ENCODE results near the gene UGT1A8. TPM values are rescaled to one million over a fixed set of nuclear protein-coding genes. Genes with fewer than 3 reads are reported as not detected.
"Not testable (repeated sequence)": the region's sequence is repeated elsewhere in the genome, so short reads cannot be mapped to it uniquely, and the experiment has no call there.

The UGT1A8 gene
- total RNA-seq, 2 donors from 2014 or later, result not detected

DNA sequence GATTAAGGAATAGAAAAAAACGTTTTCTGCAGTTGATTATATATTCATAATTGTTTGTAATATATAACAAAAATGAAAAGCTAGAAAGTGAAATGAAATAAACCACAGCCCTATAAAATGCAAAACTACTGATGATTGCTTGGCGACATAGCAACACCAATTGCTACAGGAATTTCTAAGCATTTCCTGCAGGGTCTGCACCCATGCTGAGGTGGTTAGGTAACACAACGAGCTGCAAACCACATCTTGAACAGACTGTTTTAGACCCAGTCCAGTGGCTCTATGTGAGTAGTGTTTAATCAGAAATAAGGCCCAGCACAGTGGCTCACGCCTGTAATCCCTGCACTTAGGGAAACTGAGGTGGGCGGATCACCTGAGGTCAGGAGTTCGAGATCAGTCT, 37.1 kb downstream of the UGT1A8 start:
- H3K27me3 Mint-ChIP-seq, result peaks cover 60% of the 10 kb centered on the region
- no peak overlapping the region for H3K27ac Mint-ChIP-seq
- no peaks in the 10 kb centered on the region for H3K36me3 Mint-ChIP-seq (ENCODE audit: low read depth)
- ATAC-seq, result no peak
- DNase-seq, result no peak
- no peaks in the 10 kb centered on the region for H3K4me1 Mint-ChIP-seq
- H3K4me3 Mint-ChIP-seq, result no peak overlapping the region
- H3K9me3 ChIP-seq (ENCODE audit: control insufficient read depth, low read length, poor library complexity, severe bottlenecking), result no peaks in the 10 kb centered on the region

DNA sequence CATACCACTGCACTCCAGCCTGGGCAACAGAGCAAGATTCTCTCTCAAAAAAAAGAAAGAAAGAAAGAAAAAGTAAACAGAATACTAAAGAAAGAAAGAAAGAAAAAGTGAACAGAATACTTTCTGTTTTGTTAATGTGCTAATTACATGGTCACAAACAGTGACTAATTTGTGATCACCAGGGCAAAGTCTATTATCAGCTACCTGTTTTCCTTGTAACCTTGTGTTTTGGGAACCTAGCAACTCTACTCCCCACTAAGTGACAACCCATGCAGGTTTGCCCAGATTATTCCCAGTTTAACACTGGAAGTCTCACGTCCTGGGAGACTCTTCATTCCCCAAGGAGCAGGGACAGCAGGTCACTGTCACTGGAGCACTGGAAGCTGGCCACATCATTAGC, 37.6 kb downstream of the UGT1A8 start:
- Mint-ChIP-seq H3K4me3 (no peak overlapping the region), H3K36me3 (ENCODE audit: low read depth) (no peaks in the 10 kb centered on the region), H3K4me1 (no peaks in the 10 kb centered on the region), H3K27ac (no peak overlapping the region), H3K27me3 (peaks cover 62% of the 10 kb centered on the region)
- DNase-seq (no peak), ATAC-seq (no peak)
- H3K9me3 ChIP-seq (ENCODE audit: control insufficient read depth, low read length, poor library complexity, severe bottlenecking), result no peaks in the 10 kb centered on the region

DNA sequence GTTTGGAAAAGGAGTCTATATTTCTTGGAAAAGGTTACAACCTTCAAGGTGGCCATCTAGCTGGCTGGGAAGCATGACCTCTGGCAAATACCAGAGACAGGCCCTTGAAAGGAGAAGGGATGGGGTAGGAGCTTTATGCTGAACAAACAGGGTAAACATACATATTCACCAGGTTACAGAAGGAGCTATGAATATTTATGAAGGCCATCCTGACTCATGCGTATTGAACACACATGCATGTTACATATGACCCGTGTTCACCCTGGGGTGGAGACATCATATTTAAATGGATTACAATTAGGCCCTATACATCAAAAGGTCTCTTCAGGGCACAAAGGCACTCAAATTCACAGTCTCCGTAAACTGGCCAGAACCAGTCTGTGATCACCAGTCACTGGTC, 38.5 kb downstream of the UGT1A8 start:
- not testable (repeated sequence) for ATAC-seq, H3K4me3 Mint-ChIP-seq, H3K4me1 Mint-ChIP-seq

GRCh38 chr2:233656443-233656842, 39.0 kb downstream of the UGT1A8 start:
- H3K9me3 ChIP-seq (ENCODE audit: control insufficient read depth, low read length, poor library complexity, severe bottlenecking), result no peaks in the 10 kb centered on the region
- ATAC-seq (no peak), DNase-seq (no peak)
- H3K4me3 Mint-ChIP-seq, result no peak overlapping the region
- peaks cover 59% of the 10 kb centered on the region for H3K27me3 Mint-ChIP-seq
- no peak overlapping the region for H3K27ac Mint-ChIP-seq
- H3K36me3 Mint-ChIP-seq (ENCODE audit: low read depth), result no peaks in the 10 kb centered on the region
- H3K4me1 Mint-ChIP-seq, result no peaks in the 10 kb centered on the region

More for the DNA sequence above, 38.5 kb downstream of the UGT1A8 start:
- DNase-seq; H3K9me3 ChIP-seq (ENCODE audit: control insufficient read depth, low read length, poor library complexity, severe bottlenecking); H3K27ac Mint-ChIP-seq; H3K36me3 Mint-ChIP-seq (ENCODE audit: low read depth): not testable (repeated sequence)
- H3K27me3 Mint-ChIP-seq, result peaks cover 60% of the 10 kb centered on the region

GRCh38 chr2:233658610-233659009, 41.2 kb downstream of the UGT1A8 start:
- ATAC-seq, result no peak
- Mint-ChIP-seq H3K27ac (no peak overlapping the region), H3K27me3 (peaks cover 42% of the 10 kb centered on the region), H3K4me1 (no peaks in the 10 kb centered on the region), H3K4me3 (no peak overlapping the region), H3K36me3 (ENCODE audit: low read depth) (no peaks in the 10 kb centered on the region)
- no peak for DNase-seq
- H3K9me3 ChIP-seq (ENCODE audit: control insufficient read depth, low read length, poor library complexity, severe bottlenecking), result no peaks in the 10 kb centered on the region

GRCh38 chr2:233663911-233664310, 46.5 kb downstream of the UGT1A8 start:
- Mint-ChIP-seq H3K27ac (no peak overlapping the region), H3K36me3 (ENCODE audit: low read depth) (no peaks in the 10 kb centered on the region), H3K27me3 (peaks cover 20% of the 10 kb centered on the region), H3K4me1 (no peaks in the 10 kb centered on the region), H3K4me3 (no peak overlapping the region)
- H3K9me3 ChIP-seq (ENCODE audit: control insufficient read depth, low read length, poor library complexity, severe bottlenecking), result no peaks in the 10 kb centered on the region
- DNase-seq (no peak), ATAC-seq (no peak)

- H3K4me1 Mint-ChIP-seq, result no peaks in the 10 kb centered on the region
- H3K4me3 Mint-ChIP-seq, result no peak overlapping the region
- H3K27ac Mint-ChIP-seq, result no peak overlapping the region
- ATAC-seq (no peak), DNase-seq (no peak)
- H3K9me3 ChIP-seq (ENCODE audit: control insufficient read depth, low read length, poor library complexity, severe bottlenecking), result no peaks in the 10 kb centered on the region
- no peaks in the 10 kb centered on the region for H3K36me3 Mint-ChIP-seq (ENCODE audit: low read depth)
- peaks cover 35% of the 10 kb centered on the region for H3K27me3 Mint-ChIP-seq
Observed at GRCh38 chr2:233668605-233669260, 51.3 kb downstream of the UGT1A8 start.

GRCh38 chr2:233671290-233672161, 54.1 kb downstream of the UGT1A8 start, which contains the start of gene UGT1A9:
TSS of gene UGT1A9 (plus strand) at chr2:233671898. CDS start at chr2:233671935, 37 bp downstream.
- DNase-seq, result no peak
- Mint-ChIP-seq H3K27ac (no peak within 1 kb of the TSS), H3K27me3 (peaks cover 45% of the 10 kb centered on the region), H3K36me3 (ENCODE audit: low read depth) (no peaks in the 10 kb centered on the region), H3K4me3 (no peak within 1 kb of the TSS), H3K4me1 (no peaks in the 10 kb centered on the region)
- H3K9me3 ChIP-seq (ENCODE audit: control insufficient read depth, low read length, poor library complexity, severe bottlenecking), result no peaks in the 10 kb centered on the region
- ATAC-seq, result no peak

DNA sequence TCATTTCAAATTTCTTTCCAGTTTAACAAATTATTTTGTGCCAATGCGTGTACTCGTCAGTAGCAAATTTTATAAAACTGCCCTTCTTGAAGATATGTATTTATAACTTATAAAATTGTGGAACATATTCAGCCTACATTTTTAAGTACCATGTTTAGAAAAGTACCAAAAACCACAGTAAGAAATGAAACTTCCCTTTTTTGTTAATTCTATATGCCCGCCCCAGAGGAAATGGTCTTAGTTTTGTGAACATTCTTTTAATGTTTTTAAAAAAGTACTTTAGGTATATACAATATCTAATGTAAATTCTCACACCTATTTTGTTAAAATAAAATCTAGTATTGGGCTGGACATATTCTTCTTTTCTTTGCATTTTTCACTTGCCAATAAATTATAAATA, 55.5 kb downstream of the UGT1A8 start:
- no peaks in the 10 kb centered on the region for H3K4me1 Mint-ChIP-seq
- H3K27me3 Mint-ChIP-seq, result peaks cover 54% of the 10 kb centered on the region
- no peak for DNase-seq
- H3K4me3 Mint-ChIP-seq, result no peak overlapping the region
- no peak overlapping the region for H3K27ac Mint-ChIP-seq
- no peak for ATAC-seq
- H3K36me3 Mint-ChIP-seq (ENCODE audit: low read depth), result no peaks in the 10 kb centered on the region
- no peaks in the 10 kb centered on the region for H3K9me3 ChIP-seq (ENCODE audit: control insufficient read depth, low read length, poor library complexity, severe bottlenecking)

DNA sequence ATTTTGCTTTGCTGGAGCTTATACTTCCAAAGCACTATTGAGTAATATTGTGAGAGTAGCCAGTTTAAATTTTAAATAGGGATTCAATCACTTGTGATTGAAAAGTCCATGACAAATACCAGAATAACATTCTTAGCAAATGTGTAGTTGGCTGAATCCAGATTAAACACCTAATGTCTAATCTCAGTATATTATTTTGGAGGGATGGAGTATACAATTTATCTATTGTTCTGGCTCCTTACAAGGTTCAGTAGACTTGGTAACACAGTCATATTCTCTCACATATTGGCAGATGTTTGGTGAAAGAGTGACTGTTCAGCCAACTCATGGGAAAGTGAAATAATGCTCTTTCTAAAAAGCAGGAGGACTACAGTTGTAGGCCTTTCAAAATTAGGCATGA, 56.5 kb downstream of the UGT1A8 start:
- Mint-ChIP-seq H3K27ac (no peak overlapping the region), H3K4me1 (no peaks in the 10 kb centered on the region), H3K27me3 (peaks cover 61% of the 10 kb centered on the region), H3K4me3 (no peak overlapping the region), H3K36me3 (ENCODE audit: low read depth) (no peaks in the 10 kb centered on the region)
- no peaks in the 10 kb centered on the region for H3K9me3 ChIP-seq (ENCODE audit: control insufficient read depth, low read length, poor library complexity, severe bottlenecking)
- no peak for DNase-seq
- ATAC-seq, result no peak

DNA sequence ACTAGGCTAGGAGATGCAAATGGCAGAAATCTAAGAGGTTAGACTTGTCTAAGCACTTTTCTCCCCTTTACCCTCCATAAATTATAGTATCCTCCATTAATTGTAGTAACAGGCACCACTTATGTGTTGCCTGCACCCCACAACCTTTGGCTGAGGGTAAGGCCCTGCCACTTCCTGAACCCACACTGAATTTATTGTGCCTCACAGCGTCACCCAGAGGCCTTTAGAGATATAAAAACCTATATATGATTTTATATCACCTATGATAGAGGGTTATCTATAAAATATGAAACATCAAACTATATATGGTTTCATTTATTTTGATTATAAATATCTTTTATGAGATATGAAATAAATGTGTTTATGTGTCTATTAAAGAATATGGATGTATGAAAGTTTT, 56.9 kb downstream of the UGT1A8 start:
- no peaks in the 10 kb centered on the region for H3K9me3 ChIP-seq (ENCODE audit: control insufficient read depth, low read length, poor library complexity, severe bottlenecking)
- Mint-ChIP-seq H3K4me1 (no peaks in the 10 kb centered on the region), H3K36me3 (ENCODE audit: low read depth) (no peaks in the 10 kb centered on the region), H3K4me3 (no peak overlapping the region), H3K27me3 (peaks cover 64% of the 10 kb centered on the region), H3K27ac (no peak overlapping the region)
- no peak for DNase-seq
- ATAC-seq, result no peak

DNA sequence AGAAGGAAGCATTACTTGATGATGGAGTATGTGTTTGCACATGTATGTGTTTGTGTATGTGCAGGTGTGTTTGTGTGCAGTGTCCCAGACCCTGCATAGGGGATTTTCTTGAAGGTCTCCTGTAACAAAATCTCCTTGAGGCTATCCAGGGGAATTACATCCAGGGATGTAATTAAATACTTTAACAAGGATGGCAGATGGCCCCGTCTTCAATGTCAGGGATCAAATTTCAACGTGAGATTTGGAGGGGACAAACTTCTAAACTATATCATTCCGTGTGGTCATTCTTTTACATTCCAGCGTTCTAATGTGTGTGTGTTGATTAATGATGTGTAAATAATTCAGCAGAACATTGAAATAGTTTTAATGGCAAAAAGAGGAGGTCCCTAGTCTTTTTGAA, 57.6 kb downstream of the UGT1A8 start:
- no peaks in the 10 kb centered on the region for H3K9me3 ChIP-seq (ENCODE audit: control insufficient read depth, low read length, poor library complexity, severe bottlenecking)
- H3K27ac Mint-ChIP-seq, result no peak overlapping the region
- H3K4me1 Mint-ChIP-seq, result no peaks in the 10 kb centered on the region
- H3K27me3 Mint-ChIP-seq, result peaks cover 67% of the 10 kb centered on the region
- no peak for ATAC-seq
- DNase-seq, result no peak
- H3K4me3 Mint-ChIP-seq, result no peak overlapping the region
- H3K36me3 Mint-ChIP-seq (ENCODE audit: low read depth), result peaks cover 2% of the 10 kb centered on the region

DNA sequence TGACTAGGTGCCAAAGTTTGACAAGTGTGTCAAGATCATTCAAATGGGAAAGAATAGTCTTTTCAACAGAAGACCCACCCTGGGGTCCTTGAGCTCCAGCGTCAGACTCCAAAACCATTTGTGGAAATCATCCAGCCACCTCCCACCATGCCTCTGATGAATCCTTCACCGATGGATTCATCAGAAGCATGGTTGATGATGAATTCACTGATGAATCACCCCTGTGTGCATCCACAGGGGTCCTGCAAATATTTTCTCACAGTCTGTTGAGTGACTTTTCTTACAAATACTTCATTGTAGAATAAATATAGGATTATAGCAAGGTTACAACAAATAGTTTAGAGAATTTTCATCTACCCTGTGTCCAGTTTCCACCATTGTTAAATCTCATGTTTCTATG, 58.6 kb downstream of the UGT1A8 start:
- Mint-ChIP-seq H3K27me3 (peaks cover 61% of the 10 kb centered on the region), H3K27ac (no peak overlapping the region), H3K4me1 (no peaks in the 10 kb centered on the region), H3K4me3 (no peak overlapping the region), H3K36me3 (ENCODE audit: low read depth) (peaks cover 2% of the 10 kb centered on the region)
- DNase-seq (no peak), ATAC-seq (no peak)
- H3K9me3 ChIP-seq (ENCODE audit: control insufficient read depth, low read length, poor library complexity, severe bottlenecking), result no peaks in the 10 kb centered on the region

DNA sequence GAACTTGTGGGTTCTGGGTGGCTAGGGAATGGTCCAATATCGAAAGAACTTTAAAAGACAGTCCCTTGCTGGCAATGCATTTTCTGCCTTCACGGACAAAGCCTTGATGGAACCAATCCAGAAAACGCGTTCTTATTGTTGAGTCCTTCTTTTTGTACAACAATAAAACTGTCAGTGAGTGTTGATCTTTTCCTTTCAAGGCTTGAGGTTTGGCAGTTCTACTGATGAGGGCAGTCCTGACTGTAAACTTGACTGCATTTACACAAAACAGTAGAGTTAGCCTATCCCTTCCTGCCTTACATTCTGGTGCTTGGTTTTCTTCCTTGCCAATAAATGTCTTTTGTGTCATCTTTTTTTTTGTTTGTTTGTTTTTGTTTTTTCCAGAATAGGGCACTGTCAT, 61.8 kb downstream of the UGT1A8 start:
- ATAC-seq, result no peak
- Mint-ChIP-seq H3K27ac (no peak overlapping the region), H3K36me3 (ENCODE audit: low read depth) (peaks cover 2% of the 10 kb centered on the region), H3K4me1 (no peaks in the 10 kb centered on the region), H3K4me3 (no peak overlapping the region), H3K27me3 (peaks cover 54% of the 10 kb centered on the region)
- no peaks in the 10 kb centered on the region for H3K9me3 ChIP-seq (ENCODE audit: control insufficient read depth, low read length, poor library complexity, severe bottlenecking)
- no peak for DNase-seq
